ENCODE results near the gene TIMM10B. TPM values are rescaled to one million over a fixed set of nuclear protein-coding genes. Genes with fewer than 3 reads are reported as not detected.

The TIMM10B gene, protein sequence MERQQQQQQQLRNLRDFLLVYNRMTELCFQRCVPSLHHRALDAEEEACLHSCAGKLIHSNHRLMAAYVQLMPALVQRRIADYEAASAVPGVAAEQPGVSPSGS
- 23.3 to 27.0 TPM (median 25.8 TPM) in 5 replicates for total RNA-seq (2022; extraction: Qiagen RNA extraction)

DNA sequence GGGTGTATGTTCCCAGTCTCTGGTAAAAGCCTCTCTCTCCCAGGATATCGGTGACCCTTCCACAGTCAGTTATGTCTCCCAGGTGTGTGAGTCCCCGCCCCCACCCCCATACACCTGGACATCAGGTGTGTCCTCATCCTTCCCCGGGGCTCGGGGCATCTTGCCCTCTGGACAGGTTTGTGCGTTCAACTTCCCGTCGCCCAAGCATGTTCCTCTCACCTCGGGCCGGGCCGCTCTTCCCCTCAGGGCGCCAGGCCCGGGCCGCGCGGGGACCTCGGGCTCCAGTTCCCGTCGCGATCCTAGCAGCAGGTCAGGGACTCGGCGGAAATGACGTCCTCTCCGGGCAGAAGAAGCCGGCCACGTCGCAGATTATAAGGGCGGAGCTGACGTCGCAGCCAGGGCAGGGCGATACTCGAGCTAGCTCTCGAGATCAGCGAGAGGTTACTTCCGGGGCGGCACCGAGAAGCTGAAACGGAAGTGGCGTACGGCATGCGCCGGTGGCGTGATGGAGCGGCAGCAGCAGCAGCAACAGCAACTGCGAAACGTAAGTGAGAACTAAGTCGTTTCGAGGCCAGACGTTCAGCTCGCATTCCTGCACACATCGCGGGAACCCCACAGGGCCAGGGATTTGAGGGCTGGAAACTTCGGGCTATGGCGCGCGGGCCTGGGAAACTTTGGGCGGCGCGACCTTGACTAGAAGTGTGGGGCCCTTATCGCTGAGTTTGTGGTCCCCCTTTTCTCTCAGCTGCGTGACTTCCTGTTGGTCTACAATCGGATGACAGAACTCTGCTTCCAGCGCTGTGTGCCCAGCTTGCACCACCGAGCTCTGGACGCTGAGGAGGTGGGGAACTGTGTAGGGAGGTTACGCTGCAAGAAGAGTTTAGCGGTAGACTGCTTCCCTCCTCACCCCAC lies at the start of gene TIMM10B, which contains the start of gene ARFIP2:
TIMM10B (plus strand) TSS at position 490 of the 912 bp plus-strand sequence; CDS start at position 506, 16 bp downstream.
ARFIP2 (minus strand) TSS at position 320 of the 912 bp plus-strand sequence. CDS start 910 bp downstream, outside the sequence.

DNA sequence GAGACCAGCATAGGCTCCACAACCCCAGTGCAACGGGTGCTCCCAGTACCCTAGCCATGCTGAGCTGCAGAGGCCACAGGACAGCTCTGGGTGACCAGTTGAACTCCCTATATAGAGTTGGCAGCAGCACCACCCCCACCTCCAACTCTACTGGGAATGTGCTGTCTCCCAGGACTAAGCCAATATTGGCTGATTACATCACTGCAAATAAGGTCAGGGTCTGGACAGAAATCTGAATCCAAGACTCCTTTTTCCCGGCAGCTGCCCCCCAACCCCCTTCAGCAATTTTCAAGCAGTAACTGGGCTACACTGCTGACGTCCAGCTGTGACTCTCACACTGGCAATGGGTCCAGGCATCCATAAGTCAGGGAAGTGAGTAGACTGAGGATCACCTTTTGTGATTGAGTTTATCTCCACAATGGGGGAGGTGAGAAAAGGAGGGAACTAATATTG lies 40.4 kb upstream of the TIMM10B start, which contains the start of gene HPX:
HPX (minus strand) TSS at position 82 of the 453 bp plus-strand sequence; CDS start at position 58, 24 bp downstream.

DNA sequence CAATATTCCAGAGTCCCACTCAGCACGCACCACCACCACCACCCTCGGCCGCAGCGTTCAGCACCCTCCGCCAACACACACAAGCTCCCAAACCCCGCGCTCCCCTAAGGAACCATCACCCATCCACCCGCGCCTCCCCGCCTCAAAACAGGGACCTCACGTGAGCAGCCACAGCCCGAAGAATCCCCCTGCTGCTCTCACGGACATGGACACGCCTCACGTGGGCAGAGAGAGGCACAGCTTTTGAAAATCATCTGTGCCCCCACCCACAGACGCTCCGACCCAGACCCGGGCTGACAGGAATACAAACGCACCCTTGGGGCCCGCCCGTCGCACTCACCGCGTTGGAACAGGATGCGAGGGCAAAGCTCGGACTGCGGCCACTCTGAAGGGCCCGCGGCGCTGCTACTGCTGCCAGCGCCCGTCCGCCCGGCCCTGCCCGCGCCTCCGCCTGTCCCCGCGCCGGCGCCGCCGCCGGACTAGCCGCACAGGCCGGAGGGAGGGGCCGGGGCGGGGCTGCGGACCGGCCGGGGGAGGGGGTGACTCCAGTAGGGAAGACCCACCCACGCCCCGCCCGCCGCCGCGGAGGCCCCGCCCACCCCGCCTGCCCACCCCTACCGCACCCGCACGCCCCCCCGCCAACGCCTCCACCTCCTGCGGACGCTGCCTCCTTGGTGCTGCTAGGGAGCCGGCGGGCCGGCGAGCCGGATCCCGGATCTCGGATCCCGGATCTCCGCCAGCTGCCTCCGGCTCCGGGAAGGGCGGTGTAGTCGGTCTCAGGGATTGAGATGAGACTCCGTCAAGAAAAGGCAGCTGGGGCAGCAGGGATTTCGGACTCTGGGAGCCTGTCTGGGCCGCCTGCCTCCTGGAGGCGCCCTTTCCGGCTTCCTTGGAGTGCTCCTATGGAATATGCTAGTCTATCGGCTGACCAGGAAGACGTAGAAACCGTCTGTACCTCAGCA lies 7.6 kb upstream of the TIMM10B start, which contains the start of gene TRIM3:
TRIM3 (minus strand) TSS at position 491 of the 962 bp plus-strand sequence. CDS start 8,246 bp downstream, outside the sequence.

DNA sequence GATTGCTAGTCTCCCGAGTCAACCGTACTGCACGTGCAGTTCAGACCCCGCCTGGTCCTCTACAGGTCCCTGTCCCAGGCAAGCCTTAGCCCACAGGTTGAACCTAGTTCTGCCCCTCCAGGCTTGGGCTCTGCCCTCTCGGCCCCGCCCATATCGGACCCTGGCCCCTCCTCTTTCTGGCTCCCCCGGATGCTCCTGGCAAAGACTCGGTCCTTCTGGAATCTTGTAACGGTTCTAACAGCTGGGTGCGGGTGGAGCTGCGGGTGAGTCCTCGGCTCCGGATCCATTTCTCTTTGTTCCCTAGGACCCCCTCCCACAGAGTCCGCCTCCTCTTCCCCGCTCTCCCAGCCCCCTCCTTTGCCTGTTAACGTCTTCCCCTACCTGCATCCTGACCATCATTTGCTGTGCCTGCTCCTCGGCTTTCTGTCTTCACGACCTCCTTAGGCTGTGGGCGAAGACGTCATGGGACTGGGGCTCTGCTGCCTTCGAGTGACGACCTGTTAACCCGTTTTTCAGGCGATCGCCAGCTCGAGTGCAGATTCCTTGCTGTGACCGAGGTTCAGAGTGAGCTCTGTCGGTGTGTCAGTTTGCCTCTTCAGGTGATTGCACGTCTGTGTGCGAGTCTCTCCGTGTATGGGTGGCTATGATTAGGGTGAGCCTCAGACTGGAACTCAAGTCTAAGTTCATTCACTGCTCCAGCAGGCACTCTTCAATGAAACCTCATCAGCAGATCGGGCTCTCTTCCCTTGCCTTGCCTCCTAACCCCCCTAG lies 16.0 kb downstream of the TIMM10B start, which contains the start of gene DNHD1:
DNHD1 (plus strand) TSS at position 212 of the 771 bp plus-strand sequence. CDS start 936 bp downstream, outside the sequence.

Other genes with a start within 250 kb of the TIMM10B start
- gene FHIP1B, start 246.9 kb upstream of the TIMM10B start, total RNA-seq (2022; extraction: Qiagen RNA extraction): 13.4 to 18.5 TPM (median 17.1 TPM) in 5 replicates
- gene CNGA4, start 242.4 kb upstream of the TIMM10B start, total RNA-seq (2022; extraction: Qiagen RNA extraction): 0.06 to 0.09 TPM (median 0.07 TPM) in 5 replicates
- not detected in 5 replicates for gene CCKBR, start 221.7 kb upstream of the TIMM10B start, total RNA-seq (2022; extraction: Qiagen RNA extraction)
- 18.1 to 27.0 TPM (median 23.8 TPM) in 5 replicates for gene CAVIN3, start 161.0 kb upstream of the TIMM10B start, total RNA-seq (2022; extraction: Qiagen RNA extraction)
- 9.1 to 11.5 TPM (median 10.3 TPM) in 5 replicates for gene SMPD1, start 91.0 kb upstream of the TIMM10B start, total RNA-seq (2022; extraction: Qiagen RNA extraction)
- gene APBB1, start 62.4 kb upstream of the TIMM10B start, total RNA-seq (2022; extraction: Qiagen RNA extraction): 16.5 to 19.3 TPM (median 17.6 TPM) in 5 replicates
- 0.31 to 0.55 TPM (median 0.40 TPM) in 5 replicates for gene HPX, start 40.5 kb upstream of the TIMM10B start, total RNA-seq (2022; extraction: Qiagen RNA extraction)
- 11.8 to 22.6 TPM (median 18.1 TPM) in 5 replicates for gene TRIM3, start 7.6 kb upstream of the TIMM10B start, total RNA-seq (2022; extraction: Qiagen RNA extraction)
- 48.7 to 56.6 TPM (median 52.4 TPM) in 5 replicates for gene ARFIP2, start 170 bp upstream of the TIMM10B start, total RNA-seq (2022; extraction: Qiagen RNA extraction)
- gene DNHD1, start 15.8 kb downstream of the TIMM10B start, total RNA-seq (2022; extraction: Qiagen RNA extraction): 1.6 to 3.0 TPM (median 2.5 TPM) in 5 replicates
- 27.3 to 32.5 TPM (median 29.9 TPM) in 5 replicates for gene RRP8, start 122.1 kb downstream of the TIMM10B start, total RNA-seq (2022; extraction: Qiagen RNA extraction)
- 97.1 to 120 TPM (median 118 TPM) in 5 replicates for gene ILK, start 122.3 kb downstream of the TIMM10B start, total RNA-seq (2022; extraction: Qiagen RNA extraction)
- gene TAF10, start 130.7 kb downstream of the TIMM10B start, total RNA-seq (2022; extraction: Qiagen RNA extraction): 208 to 263 TPM (median 228 TPM) in 5 replicates
- gene TPP1, start 137.9 kb downstream of the TIMM10B start, total RNA-seq (2022; extraction: Qiagen RNA extraction): 36.1 to 51.4 TPM (median 50.6 TPM) in 5 replicates
- gene DCHS1, start 174.3 kb downstream of the TIMM10B start, total RNA-seq (2022; extraction: Qiagen RNA extraction): 0.07 to 0.15 TPM (median 0.09 TPM) in 5 replicates
- 79.3 to 116 TPM (median 95.2 TPM) in 5 replicates for gene MRPL17, start 201.8 kb downstream of the TIMM10B start, total RNA-seq (2022; extraction: Qiagen RNA extraction)

Measured in A549 treated with dexamethasone at 1 μM for 4 hours (cell line).